Tongue (tissue), 2 donors: ENCODE measurements around the gene FANCG. TPM values are rescaled to one million over a fixed set of nuclear protein-coding genes. Genes with fewer than 3 reads are reported as not detected.
A peak's percentile ranks its signal among the peaks of the same experiment; 100 is the strongest.

Experiments used
- DNase-seq: peaks from one replicate; pipeline ENCODE4 v3.0.0-alpha.2; 2015
- total RNA-seq: library from RNA; depleted of rRNA; stranded (reverse); fragments of >200 nt; gene quantifications from one replicate; pipeline ENCODE4 v1.2.3, GENCODE V29; 2014

Gene FANCG
- total RNA-seq: 18.3 TPM

- peak; percentile 96 for DNase-seq
These were observed at the start of gene FANCG for GRCh38 chr9:35079426-35080341. Gene FANCG (minus strand): TSS chr9:35079942. CDS start chr9:35079524, 418 bp downstream.

- peak; percentile 97 for DNase-seq
These were observed 37.3 kb upstream of the FANCG start for GRCh38 chr9:35116898-35117551.

GRCh38 chr9:35116539-35116897 lies 36.8 kb upstream of the FANCG start:
- DNase-seq: no peak

GRCh38 chr9:35115680-35116538 lies 36.2 kb upstream of the FANCG start, which contains the start of gene ATOSB:
Gene ATOSB (minus strand): TSS chr9:35115862. CDS start chr9:35108274, 7,588 bp downstream.
- DNase-seq: peak; percentile 98

GRCh38 chr9:35114840-35115628 lies 35.3 kb upstream of the FANCG start:
- peak; percentile 30 for DNase-seq

- peak; percentile 91 for DNase-seq
These were observed 34.5 kb upstream of the FANCG start for GRCh38 chr9:35114113-35114839.

- DNase-seq: no peak
These were observed 32.7 kb upstream of the FANCG start for GRCh38 chr9:35112257-35113020.

GRCh38 chr9:35111001-35111933 lies 31.5 kb upstream of the FANCG start:
- peak; percentile 99 for DNase-seq

GRCh38 chr9:35110327-35110761 lies 30.6 kb upstream of the FANCG start:
- DNase-seq: peak; percentile 84

- no peak for DNase-seq
These were observed 29.3 kb upstream of the FANCG start for GRCh38 chr9:35108946-35109575.

GRCh38 chr9:35108461-35108860 lies 28.7 kb upstream of the FANCG start:
- no peak for DNase-seq

- no peak for DNase-seq
These were observed 27.9 kb upstream of the FANCG start for GRCh38 chr9:35107297-35108290.

GRCh38 chr9:35106343-35106730 lies 26.6 kb upstream of the FANCG start:
- DNase-seq: no peak

GRCh38 chr9:35105571-35106342 lies 26.0 kb upstream of the FANCG start:
- DNase-seq: no peak

- DNase-seq: no peak
These were observed 25.4 kb upstream of the FANCG start for GRCh38 chr9:35105126-35105525.

GRCh38 chr9:35104586-35104985 lies 24.8 kb upstream of the FANCG start:
- DNase-seq: no peak
